Measurements from ENCODE around the gene INKA2. TPM values are rescaled to one million over a fixed set of nuclear protein-coding genes. Genes with fewer than 3 reads are reported as not detected.

The INKA2 gene
- polyA plus RNA-seq, 3 donors: 2.7 to 3.8 (median 3.6) TPM

GRCh38 chr1:111720977-111721786 is 18.0 kb downstream of the INKA2 start:
- no peak for DNase-seq (ENCODE audit: extremely low read depth in 1 of 11, low read depth in 9 of 11, low spot score in 4 of 11)

GRCh38 chr1:111720274-111720976 is 18.8 kb downstream of the INKA2 start:
- DNase-seq (ENCODE audit: extremely low read depth in 1 of 11, low read depth in 9 of 11, low spot score in 4 of 11): no peak

GRCh38 chr1:111719674-111720132 is 19.5 kb downstream of the INKA2 start:
- DNase-seq (ENCODE audit: extremely low read depth in 1 of 11, low read depth in 9 of 11, low spot score in 4 of 11): no peak

GRCh38 chr1:111719135-111719534 is 20.1 kb downstream of the INKA2 start:
- no peak for DNase-seq (ENCODE audit: extremely low read depth in 1 of 11, low read depth in 9 of 11, low spot score in 4 of 11)

GRCh38 chr1:111717450-111717849 is 21.7 kb downstream of the INKA2 start:
- DNase-seq (ENCODE audit: extremely low read depth in 1 of 11, low read depth in 9 of 11, low spot score in 4 of 11): no peak

- no peak for DNase-seq (ENCODE audit: extremely low read depth in 1 of 11, low read depth in 9 of 11, low spot score in 4 of 11)
These were observed 22.9 kb downstream of the INKA2 start for GRCh38 chr1:111716333-111716732.

- no peak for DNase-seq (ENCODE audit: extremely low read depth in 1 of 11, low read depth in 9 of 11, low spot score in 4 of 11)
These were observed 29.2 kb downstream of the INKA2 start for GRCh38 chr1:111709986-111710385.

GRCh38 chr1:111707906-111708305 is 31.3 kb downstream of the INKA2 start:
- DNase-seq (ENCODE audit: extremely low read depth in 1 of 11, low read depth in 9 of 11, low spot score in 4 of 11): no peak

- DNase-seq (ENCODE audit: extremely low read depth in 1 of 11, low read depth in 9 of 11, low spot score in 4 of 11): no peak
These were observed 32.3 kb downstream of the INKA2 start for GRCh38 chr1:111706921-111707320.

- DNase-seq (ENCODE audit: extremely low read depth in 1 of 11, low read depth in 9 of 11, low spot score in 4 of 11): no peak
These were observed 33.4 kb downstream of the INKA2 start for GRCh38 chr1:111705841-111706240.

- DNase-seq (ENCODE audit: extremely low read depth in 1 of 11, low read depth in 9 of 11, low spot score in 4 of 11): no peak
These were observed 34.4 kb downstream of the INKA2 start for GRCh38 chr1:111704776-111705175.

- no peak for DNase-seq (ENCODE audit: extremely low read depth in 1 of 11, low read depth in 9 of 11, low spot score in 4 of 11)
These were observed 35.0 kb downstream of the INKA2 start for GRCh38 chr1:111704240-111704639.

- no peak for DNase-seq (ENCODE audit: extremely low read depth in 1 of 11, low read depth in 9 of 11, low spot score in 4 of 11)
These were observed 36.6 kb downstream of the INKA2 start for GRCh38 chr1:111702504-111703050.

- DNase-seq (ENCODE audit: extremely low read depth in 1 of 11, low read depth in 9 of 11, low spot score in 4 of 11): no peak
These were observed 39.9 kb downstream of the INKA2 start for GRCh38 chr1:111699268-111699667.

GRCh38 chr1:111696330-111696729 is 42.9 kb downstream of the INKA2 start:
- no peak for DNase-seq (ENCODE audit: extremely low read depth in 1 of 11, low read depth in 9 of 11, low spot score in 4 of 11)

GRCh38 chr1:111695801-111696200 is 43.4 kb downstream of the INKA2 start:
- no peak for DNase-seq (ENCODE audit: extremely low read depth in 1 of 11, low read depth in 9 of 11, low spot score in 4 of 11)

GRCh38 chr1:111691886-111692285 is 47.3 kb downstream of the INKA2 start:
- no peak for DNase-seq (ENCODE audit: extremely low read depth in 1 of 11, low read depth in 9 of 11, low spot score in 4 of 11)

- peak; percentile 6 to 81 (median 61) for DNase-seq (ENCODE audit: extremely low read depth in 1 of 11, low read depth in 9 of 11, low spot score in 4 of 11)
These were observed 48.9 kb downstream of the INKA2 start for GRCh38 chr1:111690306-111690617.

Measured in renal cortex interstitium (tissue), 11 donors.